ENCODE results near the gene PTPRU.

The PTPRU gene

GRCh38 chr1:29365906-29366670 lies 129.8 kb downstream of the PTPRU start:
- Histone ChIP-seq H3K27ac (ENCODE audit: low read depth, low read length) (no peak overlapping the region), H3K36me3 (ENCODE audit: control insufficient read depth, low read length) (no peaks in the 10 kb centered on the region), H3K27me3 (ENCODE audit: control insufficient read depth, low read length) (peaks cover 5% of the 10 kb centered on the region; the same call in 1 of the 2 replicates), H3F3A (ENCODE audit: control insufficient read depth, insufficient read depth) (no peaks in the 10 kb centered on the region), H3K79me2 (ENCODE audit: control insufficient read depth, low read length) (no peaks in the 10 kb centered on the region), H3K9me3 (ENCODE audit: control insufficient read depth, insufficient read depth, low read length) (no peaks in the 10 kb centered on the region), H3K9me2 (replicated peaks; ENCODE audit: control insufficient read depth, low read length) (no peaks in the 10 kb centered on the region), H4K20me1 (ENCODE audit: control insufficient read depth, insufficient read depth, low read depth, low read length) (no peaks in the 10 kb centered on the region), H3K4me3 (ENCODE audit: low read length) (no peak overlapping the region), H3K4me2 (ENCODE audit: low read length) (no peak overlapping the region), H3K4me1 (ENCODE audit: control insufficient read depth, low read length) (no peaks in the 10 kb centered on the region)
- TF ChIP-seq EZH2phosphoT487 (IDR thresholded peaks at IDR 0.05; ENCODE audit: borderline replicate concordance, low read length) (no peak), CTCF (IDR thresholded peaks at IDR 0.05; ENCODE audit: low read depth, low read length, poor library complexity, severe bottlenecking) (no peak)

- no peaks in the 10 kb centered on the region for H4K20me1 ChIP-seq (ENCODE audit: control insufficient read depth, insufficient read depth, low read depth, low read length)
- no peaks in the 10 kb centered on the region for H3K9me3 ChIP-seq (ENCODE audit: control insufficient read depth, insufficient read depth, low read length)
- no peaks in the 10 kb centered on the region for H3K36me3 ChIP-seq (ENCODE audit: control insufficient read depth, low read length)
- H3K79me2 ChIP-seq (ENCODE audit: control insufficient read depth, low read length): no peaks in the 10 kb centered on the region
- no peak overlapping the region for H3K4me2 ChIP-seq (ENCODE audit: low read length)
- H3K27me3 ChIP-seq (ENCODE audit: control insufficient read depth, low read length): peaks cover 8% of the 10 kb centered on the region; the same call in 1 of the 2 replicates
- H3K4me3 ChIP-seq (ENCODE audit: low read length): no peak overlapping the region
- TF ChIP-seq EZH2phosphoT487 (IDR thresholded peaks at IDR 0.05; ENCODE audit: borderline replicate concordance, low read length) (no peak), CTCF (IDR thresholded peaks at IDR 0.05; ENCODE audit: low read depth, low read length, poor library complexity, severe bottlenecking) (no peak)
- H3K27ac ChIP-seq (ENCODE audit: low read depth, low read length): no peak overlapping the region
- no peaks in the 10 kb centered on the region for H3K4me1 ChIP-seq (ENCODE audit: control insufficient read depth, low read length)
- H3K9me2 ChIP-seq (replicated peaks; ENCODE audit: control insufficient read depth, low read length): no peaks in the 10 kb centered on the region
- no peaks in the 10 kb centered on the region for H3F3A ChIP-seq (ENCODE audit: control insufficient read depth, insufficient read depth)
Measured at GRCh38 chr1:29368936-29369932, 132.9 kb downstream of the PTPRU start.

GRCh38 chr1:29370067-29370466 lies 133.7 kb downstream of the PTPRU start:
- Histone ChIP-seq H4K20me1 (ENCODE audit: control insufficient read depth, insufficient read depth, low read depth, low read length) (no peaks in the 10 kb centered on the region), H3K36me3 (ENCODE audit: control insufficient read depth, low read length) (no peaks in the 10 kb centered on the region), H3K9me3 (ENCODE audit: control insufficient read depth, insufficient read depth, low read length) (no peaks in the 10 kb centered on the region), H3K9me2 (replicated peaks; ENCODE audit: control insufficient read depth, low read length) (no peaks in the 10 kb centered on the region), H3K27me3 (ENCODE audit: control insufficient read depth, low read length) (peaks cover 14% of the 10 kb centered on the region), H3K27ac (ENCODE audit: low read depth, low read length) (no peak overlapping the region), H3K4me2 (ENCODE audit: low read length) (no peak overlapping the region), H3K4me1 (ENCODE audit: control insufficient read depth, low read length) (no peaks in the 10 kb centered on the region), H3K4me3 (ENCODE audit: low read length) (no peak overlapping the region), H3K79me2 (ENCODE audit: control insufficient read depth, low read length) (no peaks in the 10 kb centered on the region), H3F3A (ENCODE audit: control insufficient read depth, insufficient read depth) (no peaks in the 10 kb centered on the region)
- TF ChIP-seq CTCF (IDR thresholded peaks at IDR 0.05; ENCODE audit: low read depth, low read length, poor library complexity, severe bottlenecking) (no peak), EZH2phosphoT487 (IDR thresholded peaks at IDR 0.05; ENCODE audit: borderline replicate concordance, low read length) (no peak)
